Ectodermal cell (in vitro differentiated cells): Measurements from ENCODE around the gene LRRC71.

ENCODE experiments used
- H3K27ac ChIP-seq: 2 replicates; pipeline ENCODE4 v1.7.0; 2013; ENCODE audit warnings: mild to moderate bottlenecking, low read depth, low read length; ENCODE audit not compliant: insufficient read depth, poor library complexity, severe bottlenecking
- H3K27me3 ChIP-seq: 2 replicates; pipeline ENCODE4 v1.7.0; 2013; ENCODE audit warnings: mild to moderate bottlenecking, low read length; ENCODE audit not compliant: insufficient read depth, control insufficient read depth, poor library complexity, severe bottlenecking
- H3K36me3 ChIP-seq: one replicate; pipeline ENCODE4 v1.7.0; 2013; ENCODE audit warnings: low read length; ENCODE audit not compliant: control insufficient read depth, insufficient read depth
- H3K4me1 ChIP-seq: one replicate; pipeline ENCODE4 v1.7.0; 2013; ENCODE audit warnings: low read length; ENCODE audit not compliant: control insufficient read depth, insufficient read depth
- H3K4me3 ChIP-seq: 2 replicates; pipeline ENCODE4 v1.7.0; 2013; ENCODE audit warnings: low read depth, low read length, control low read depth; ENCODE audit not compliant: insufficient read depth
- H3K9me3 ChIP-seq: 2 replicates; pipeline ENCODE4 v1.7.0; 2013; ENCODE audit warnings: mild to moderate bottlenecking, low read length, moderate library complexity; ENCODE audit not compliant: control insufficient read depth
- WGBS, 2 experiments: methylation state at CpG; one replicate each; pipeline ENCODE4 v1.1.7; 2013; ENCODE audit warnings: missing lambda C conversion rate in 2 of 2; 5-methylcytosine and 5-hydroxymethylcytosine counted together

LRRC71 gene

GRCh38 chr1:156898971-156899664 is 21.3 kb upstream of the LRRC71 start:
- Histone ChIP-seq H3K36me3 (no peaks in the 10 kb centered on the region), H3K9me3 (no peaks in the 10 kb centered on the region), H3K4me1 (peaks cover 17% of the 10 kb centered on the region), H3K27ac (no peak overlapping the region), H3K4me3 (no peak overlapping the region), H3K27me3 (peaks cover 9% of the 10 kb centered on the region)
- WGBS, 2 experiments, result 89 to 91% methylated on average over 12 of the region's 12 CpGs

GRCh38 chr1:156899956-156900718 is 20.3 kb upstream of the LRRC71 start:
- Histone ChIP-seq H3K36me3 (no peaks in the 10 kb centered on the region), H3K27me3 (peaks cover under 1% of the 10 kb centered on the region), H3K9me3 (no peaks in the 10 kb centered on the region), H3K27ac (no peak overlapping the region), H3K4me3 (no peak overlapping the region), H3K4me1 (peaks cover 17% of the 10 kb centered on the region)
- WGBS, 2 experiments, result 75 to 81% methylated on average over 12 of the region's 12 CpGs

- no peaks in the 10 kb centered on the region for H3K36me3 ChIP-seq
- H3K27me3 ChIP-seq, result no peaks in the 10 kb centered on the region
- WGBS, 2 experiments, result 78 to 85% methylated on average over 6 of the region's 6 CpGs
- peaks cover 13% of the 10 kb centered on the region for H3K4me1 ChIP-seq
- no peak overlapping the region for H3K27ac ChIP-seq
- no peak overlapping the region for H3K4me3 ChIP-seq
- H3K9me3 ChIP-seq, result no peaks in the 10 kb centered on the region
These were observed 19.4 kb upstream of the LRRC71 start for GRCh38 chr1:156900896-156901589.

GRCh38 chr1:156901590-156901900 is 18.9 kb upstream of the LRRC71 start:
- Histone ChIP-seq H3K9me3 (no peaks in the 10 kb centered on the region), H3K36me3 (no peaks in the 10 kb centered on the region), H3K4me1 (peaks cover 10% of the 10 kb centered on the region), H3K27ac (no peak overlapping the region), H3K4me3 (no peak overlapping the region), H3K27me3 (no peaks in the 10 kb centered on the region)
- WGBS, 2 experiments, result 94 to 95% methylated on average over 4 of the region's 4 CpGs

GRCh38 chr1:156901966-156902915 is 18.2 kb upstream of the LRRC71 start:
- no peaks in the 10 kb centered on the region for H3K36me3 ChIP-seq
- H3K4me3 ChIP-seq, result no peak overlapping the region
- no peaks in the 10 kb centered on the region for H3K9me3 ChIP-seq
- WGBS, 2 experiments, result 79% methylated on average over 22 of the region's 23 CpGs
- H3K27ac ChIP-seq, result no peak overlapping the region
- H3K27me3 ChIP-seq, result no peaks in the 10 kb centered on the region
- peaks cover 3% of the 10 kb centered on the region for H3K4me1 ChIP-seq

- Histone ChIP-seq H3K27me3 (no peaks in the 10 kb centered on the region), H3K36me3 (no peaks in the 10 kb centered on the region), H3K4me1 (no peaks in the 10 kb centered on the region), H3K4me3 (no peak overlapping the region), H3K9me3 (no peaks in the 10 kb centered on the region), H3K27ac (no peak overlapping the region)
- WGBS, 2 experiments, result 90% methylated on average over 15 of the region's 15 CpGs
These were observed 16.9 kb upstream of the LRRC71 start for GRCh38 chr1:156903328-156904091.

- Histone ChIP-seq H3K27ac (no peak overlapping the region), H3K4me3 (no peak overlapping the region), H3K36me3 (no peaks in the 10 kb centered on the region), H3K9me3 (no peaks in the 10 kb centered on the region), H3K27me3 (no peaks in the 10 kb centered on the region), H3K4me1 (no peaks in the 10 kb centered on the region)
- 89 to 90% methylated on average over 19 of the region's 19 CpGs for WGBS, 2 experiments
These were observed 16.1 kb upstream of the LRRC71 start for GRCh38 chr1:156904187-156904959.

GRCh38 chr1:156905176-156905575 is 15.3 kb upstream of the LRRC71 start:
- WGBS, 2 experiments, result 89 to 90% methylated on average over 16 of the region's 16 CpGs
- no peaks in the 10 kb centered on the region for H3K36me3 ChIP-seq
- H3K27me3 ChIP-seq, result no peaks in the 10 kb centered on the region
- H3K27ac ChIP-seq, result no peak overlapping the region
- no peaks in the 10 kb centered on the region for H3K4me1 ChIP-seq
- no peaks in the 10 kb centered on the region for H3K9me3 ChIP-seq
- no peak overlapping the region for H3K4me3 ChIP-seq

- Histone ChIP-seq H3K27ac (no peak overlapping the region), H3K4me1 (no peaks in the 10 kb centered on the region), H3K36me3 (no peaks in the 10 kb centered on the region), H3K27me3 (no peaks in the 10 kb centered on the region), H3K9me3 (no peaks in the 10 kb centered on the region), H3K4me3 (no peak overlapping the region)
- 70 to 73% methylated on average over 4 of the region's 4 CpGs for WGBS, 2 experiments
These were observed 14.8 kb upstream of the LRRC71 start for GRCh38 chr1:156905651-156906050.
